A549 (cell line): Measurements from ENCODE around the gene PDIA5. TPM values are rescaled to one million over a fixed set of nuclear protein-coding genes. Genes with fewer than 3 reads are reported as not detected.

Experiments
- ATAC-seq, 2 experiments: fragments of 200-7000 bp in 1 of 2; fragments of >200 bp in 1 of 2; cut with Nextera tagmentation in 1 of 2; cut with Tn5 transposase in 1 of 2; 3 replicates each; pipeline versions ENCODE4 v1.8.0 to v1.9.1; 2018 to 2020; ENCODE audit warnings: mild to moderate bottlenecking in 1 of 2, moderate library complexity in 1 of 2
- CTCF ChIA-PET: fragments of 300-600 bp; sonication (Branson Sonifier 250); formaldehyde crosslinking; extraction: SDS; loops from one replicate; lab custom pipeline; 2021; ENCODE audit warnings: antibody characterized with exemption, inconsistent platforms; lab: Yijun Ruan, JAX
- POLR2A ChIA-PET: fragments of 350-600 bp; formaldehyde crosslinking; extraction: SDS; loops from one replicate; lab custom pipeline; 2021; ENCODE audit warnings: antibody characterized with exemption, inconsistent platforms; lab: Yijun Ruan, JAX
- DNase-seq, 2 experiments: peaks; one replicate each; pipeline versions ENCODE4 v3.0.0 to v3.0.0-alpha.2; 2011 to 2016; ENCODE audit warnings: low read depth in 1 of 2, low spot score in 1 of 2
- FAIRE-seq: peaks from 2 replicates; lab custom pipeline; 2011; peaks lifted over from hg19 to GRCh38; lab: Jason Lieb, UNC
- H3K27ac ChIP-seq, 2 experiments: fragments of >200 bp; sonication (Bioruptor Twin); formaldehyde crosslinking; 3 replicates each; pipeline ENCODE4 v1.5.1; 2016 to 2017
- H3K4me1 ChIP-seq: fragments of >200 bp; sonication (Bioruptor Twin); formaldehyde crosslinking; 3 replicates; pipeline ENCODE4 v1.6.1; 2016
- H3K4me2 ChIP-seq: fragments of >200 bp; sonication (Bioruptor Twin); formaldehyde crosslinking; 3 replicates; pipeline ENCODE4 v1.6.1; 2016
- H3K4me3 ChIP-seq: fragments of >200 bp; sonication (Bioruptor Twin); formaldehyde crosslinking; 3 replicates; pipeline ENCODE4 v1.5.1; 2016
- H3K9me3 ChIP-seq: fragments of >200 bp; sonication (Bioruptor Twin); formaldehyde crosslinking; 3 replicates; pipeline ENCODE4 v1.6.1; 2016
- CBX2 ChIP-seq: fragments of 200-600 bp; sonication (generic); IDR thresholded peaks from 2 replicates; pipeline ENCODE4 v1.6.1; 2016; ENCODE audit warnings: low read depth, mild to moderate bottlenecking, borderline replicate concordance
- ELK1 ChIP-seq: fragments of 150-350 bp; IDR thresholded peaks from 2 replicates; pipeline ENCODE4 v1.6.1; 2014; ENCODE audit warnings: low read depth, mild to moderate bottlenecking, low read length
- ESRRA ChIP-seq: fragments of 150-350 bp; IDR thresholded peaks from 2 replicates; pipeline ENCODE4 v1.6.1; 2014; ENCODE audit warnings: mild to moderate bottlenecking, low read length, borderline replicate concordance
- GATA3 ChIP-seq: IDR thresholded peaks from 2 replicates; pipeline ENCODE4 v1.6.1; 2012; ENCODE audit warnings: borderline replicate concordance
- HOXA7 ChIP-seq: fragments of 250-450 bp; sonication (Bioruptor Pico); IDR thresholded peaks from 2 replicates; pipeline ENCODE4 v1.5.0; 2020; ENCODE audit warnings: mild to moderate bottlenecking, moderate library complexity
- MAZ ChIP-seq: fragments of 150-350 bp; IDR thresholded peaks from 2 replicates; pipeline ENCODE4 v1.6.1; 2014; ENCODE audit warnings: antibody characterized with exemption, low read depth, low read length, borderline replicate concordance
- NFE2L2 ChIP-seq: fragments of 150-350 bp; conservative IDR thresholded peaks from 2 replicates; pipeline ENCODE4 v1.6.1; 2014; ENCODE audit warnings: low read length
- NR3C1 ChIP-seq: fragments of >200 bp; sonication (Bioruptor Twin); formaldehyde crosslinking; IDR thresholded peaks from 3 replicates; pipeline ENCODE4 v1.6.1; 2017
- PBX3 ChIP-seq: IDR thresholded peaks from 2 replicates; pipeline ENCODE4 v1.6.1; 2012
- POLR2A ChIP-seq: IDR thresholded peaks from 2 replicates; pipeline ENCODE4 v1.6.1; 2012; ENCODE audit warnings: mild to moderate bottlenecking, low read length
- RCOR1 ChIP-seq: fragments of 150-350 bp; IDR thresholded peaks from 2 replicates; pipeline ENCODE4 v1.6.1; 2014; ENCODE audit warnings: antibody characterized with exemption, low read length, low read depth
- RNF2 ChIP-seq: fragments of 200-600 bp; sonication (generic); IDR thresholded peaks from 2 replicates; pipeline ENCODE4 v1.6.1; 2016; ENCODE audit warnings: low read depth, mild to moderate bottlenecking, antibody characterized with exemption, moderate library complexity, borderline replicate concordance
- SMC3 ChIP-seq: fragments of >200 bp; sonication (Bioruptor Twin); formaldehyde crosslinking; IDR thresholded peaks from 3 replicates; pipeline ENCODE4 v1.6.1; 2018; ENCODE audit warnings: inconsistent platforms
- TFCP2L1 ChIP-seq: fragments of 250-450 bp; sonication (Bioruptor Pico); IDR thresholded peaks from 2 replicates; pipeline ENCODE4 v1.5.0; 2021; ENCODE audit warnings: mild to moderate bottlenecking
- USF2 ChIP-seq: fragments of 450-650 bp; IDR thresholded peaks from 2 replicates; pipeline ENCODE4 v1.6.1; 2014; ENCODE audit warnings: antibody characterized with exemption
- ZSCAN20 ChIP-seq: fragments of 250-450 bp; sonication (Bioruptor Pico); IDR thresholded peaks from 2 replicates; pipeline ENCODE4 v1.8.0; 2022; ENCODE audit warnings: mild to moderate bottlenecking, moderate library complexity
- WGBS: methylation state at CpG from one replicate; pipeline ENCODE4 v1.1.6; 2017; ENCODE audit errors: missing lambda C conversion rate; 5-methylcytosine and 5-hydroxymethylcytosine counted together
- polyA plus RNA-seq, 4 experiments: library from polyadenylated mRNA; depleted of rRNA in 3 of 4; stranded (reverse); fragments of >200 nt; fragmentation: RNase III in 1 of 4; extraction: RNeasy Plus Mini Kit Qiagen cat#74134 plus additional on column Dnase treatment in 1 of 4; gene quantifications; 2 replicates in 3 of 4; 3 replicates in 1 of 4; pipeline ENCODE4 v1.2.3, GENCODE V29; 2011 to 2017
- TF ChIP-seq, protein P1 (sequence below): fragments of >200 bp; sonication (Bioruptor Twin); formaldehyde crosslinking; IDR thresholded peaks from 2 replicates; pipeline ENCODE4 v1.6.1; 2016
- TF ChIP-seq, protein P2 (sequence below): fragments of >200 bp; sonication (Bioruptor Twin); formaldehyde crosslinking; IDR thresholded peaks from 3 replicates; pipeline ENCODE4 v1.5.1; 2016

PDIA5 gene
- polyA plus RNA-seq, 2 of the 4 experiments (the other 2 are of a cell fraction) = 17.5 to 28.1 TPM

DNA sequence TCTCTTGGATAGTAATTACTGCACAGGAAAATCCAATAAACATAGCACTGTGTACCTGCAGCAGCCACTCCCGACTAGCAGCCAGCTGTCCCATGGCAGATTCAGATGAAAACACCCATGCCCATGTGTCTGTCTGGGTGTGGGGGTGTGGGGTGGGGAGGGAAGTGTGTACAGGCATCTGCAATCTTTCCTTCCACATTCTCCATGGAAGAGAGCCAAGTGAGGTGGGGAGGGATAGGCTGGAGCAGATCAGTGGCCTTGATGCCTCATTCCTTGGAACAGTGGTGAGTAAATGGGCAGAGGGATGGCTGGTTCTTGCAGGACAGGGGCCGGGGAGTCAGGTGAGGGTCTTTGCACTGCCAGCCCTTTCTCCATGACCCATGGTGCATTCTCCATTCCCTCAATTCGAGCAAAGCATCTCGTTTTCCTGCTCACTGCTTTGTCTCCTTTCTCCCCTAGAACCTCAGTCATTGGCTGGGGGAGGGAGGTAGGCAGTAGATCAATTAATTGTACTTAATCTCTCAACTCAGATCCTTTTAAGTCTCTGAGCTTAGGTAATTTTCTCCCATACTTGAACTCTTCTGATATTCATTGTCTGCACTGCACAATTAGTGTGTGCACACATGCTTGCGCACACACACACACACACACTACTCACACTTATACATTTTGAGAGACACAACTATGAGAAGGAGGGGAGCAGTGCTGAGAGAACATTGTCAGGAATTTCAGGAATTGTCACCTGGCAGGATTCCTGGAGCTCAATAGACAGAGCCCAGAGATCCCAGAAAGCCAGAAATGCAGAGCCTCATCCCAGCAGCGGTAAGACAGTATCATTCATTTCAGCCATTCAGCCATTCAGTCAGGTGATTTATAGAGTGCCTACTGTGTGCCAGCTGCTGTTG lies 31.9 kb downstream of the PDIA5 start:
- DNase-seq (no peak), FAIRE-seq (no peak), ATAC-seq (no peak)
- Histone ChIP-seq H3K4me2 (no peak overlapping the region), H3K9me3 (no peaks in the 10 kb centered on the region), H3K4me3 (no peak overlapping the region), H3K4me1 (peaks cover 13% of the 10 kb centered on the region), H3K27ac (no peak overlapping the region)
- WGBS = 81% methylated on average over 6 of the region's 6 CpGs
- TF ChIP-seq, protein P1, sequence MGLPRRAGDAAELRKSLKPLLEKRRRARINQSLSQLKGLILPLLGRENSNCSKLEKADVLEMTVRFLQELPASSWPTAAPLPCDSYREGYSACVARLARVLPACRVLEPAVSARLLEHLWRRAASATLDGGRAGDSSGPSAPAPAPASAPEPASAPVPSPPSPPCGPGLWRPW = no peak
- TF ChIP-seq RCOR1 = no peak
- no peak for TF ChIP-seq NR3C1
- TF ChIP-seq TFCP2L1 (CRISPR knock-in tag) = no peak
- TF ChIP-seq NFE2L2 = no peak
- ChIA-PET CTCF (no interaction called here), POLR2A (no interaction called here)

DNA sequence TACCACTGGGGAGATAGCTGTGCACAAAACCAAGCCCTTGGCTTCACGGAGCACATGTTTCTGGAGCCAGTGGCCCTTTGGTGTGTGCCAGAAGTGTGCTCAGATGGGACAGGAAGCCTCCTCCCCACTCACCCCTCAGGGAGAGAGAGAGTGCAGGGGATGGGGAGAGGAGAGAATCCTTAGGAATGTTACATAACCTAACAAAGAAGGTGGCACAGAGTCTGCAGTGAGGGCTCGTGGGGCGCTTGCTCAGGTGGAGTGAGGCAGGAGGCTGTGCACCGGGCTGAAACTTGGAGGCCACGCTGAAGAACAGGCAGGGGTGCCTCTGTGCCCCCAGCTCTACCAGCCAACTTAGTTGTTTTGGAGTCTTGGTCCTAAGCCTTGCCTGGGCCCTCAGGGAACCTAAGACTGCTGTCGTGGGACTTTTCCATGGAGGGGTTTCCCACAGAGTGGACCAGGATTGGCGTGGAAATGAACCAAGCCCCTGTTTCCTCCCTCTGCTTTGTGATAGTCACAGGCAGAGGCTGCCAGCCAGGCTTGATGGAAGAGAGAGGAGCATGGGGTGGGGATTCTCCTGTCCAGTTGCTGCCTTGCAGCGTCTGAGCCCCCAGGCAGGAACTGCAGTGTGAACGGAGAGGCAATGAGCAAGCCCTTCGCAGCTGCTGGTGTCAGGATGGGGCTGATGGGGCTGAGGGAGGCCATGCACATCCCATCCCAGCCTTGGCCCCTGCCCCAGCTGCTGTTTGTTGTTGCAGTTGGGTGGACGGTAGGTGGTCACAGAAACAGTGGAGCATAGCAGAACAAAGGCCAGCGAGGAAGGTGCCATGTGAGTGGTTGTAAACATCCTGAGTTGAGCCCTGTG lies 32.7 kb downstream of the PDIA5 start:
- Histone ChIP-seq H3K9me3 (no peaks in the 10 kb centered on the region), H3K4me2 (no peak overlapping the region), H3K4me1 (peaks cover 22% of the 10 kb centered on the region), H3K27ac (no peak overlapping the region), H3K4me3 (no peak overlapping the region)
- FAIRE-seq = no peak
- POLR2A ChIA-PET = no interaction called here
- CTCF ChIA-PET = no interaction called here
- DNase-seq = no peak
- no peak for ATAC-seq
- TF ChIP-seq HOXA7 (CRISPR knock-in tag) (no peak), RNF2 (no peak), ESRRA (no peak), MAZ (no peak), ELK1 (no peak), USF2 (no peak), PBX3 (no peak), GATA3 (no peak), ZSCAN20 (CRISPR knock-in tag) (no peak), SMC3 (no peak), CBX2 (no peak), POLR2A (no peak)
- TF ChIP-seq, protein P2, sequence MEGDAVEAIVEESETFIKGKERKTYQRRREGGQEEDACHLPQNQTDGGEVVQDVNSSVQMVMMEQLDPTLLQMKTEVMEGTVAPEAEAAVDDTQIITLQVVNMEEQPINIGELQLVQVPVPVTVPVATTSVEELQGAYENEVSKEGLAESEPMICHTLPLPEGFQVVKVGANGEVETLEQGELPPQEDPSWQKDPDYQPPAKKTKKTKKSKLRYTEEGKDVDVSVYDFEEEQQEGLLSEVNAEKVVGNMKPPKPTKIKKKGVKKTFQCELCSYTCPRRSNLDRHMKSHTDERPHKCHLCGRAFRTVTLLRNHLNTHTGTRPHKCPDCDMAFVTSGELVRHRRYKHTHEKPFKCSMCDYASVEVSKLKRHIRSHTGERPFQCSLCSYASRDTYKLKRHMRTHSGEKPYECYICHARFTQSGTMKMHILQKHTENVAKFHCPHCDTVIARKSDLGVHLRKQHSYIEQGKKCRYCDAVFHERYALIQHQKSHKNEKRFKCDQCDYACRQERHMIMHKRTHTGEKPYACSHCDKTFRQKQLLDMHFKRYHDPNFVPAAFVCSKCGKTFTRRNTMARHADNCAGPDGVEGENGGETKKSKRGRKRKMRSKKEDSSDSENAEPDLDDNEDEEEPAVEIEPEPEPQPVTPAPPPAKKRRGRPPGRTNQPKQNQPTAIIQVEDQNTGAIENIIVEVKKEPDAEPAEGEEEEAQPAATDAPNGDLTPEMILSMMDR = no peak
- 91% methylated on average over 9 of the region's 12 CpGs for WGBS
